DMS79 treated with DMSO at 0.1 percent for 48 hours (cell line): ENCODE data around the gene LRRC46.

Experiments
- DNase-seq: peaks from one replicate; lab custom pipeline; 2025; lab: John Stamatoyannopoulos, UW

The LRRC46 gene

GRCh38 chr17:47831003-47831933 is at the start of gene LRRC46, which contains the start of gene MRPL10:
Gene LRRC46 (plus strand): TSS chr17:47831670. CDS start chr17:47831990, 320 bp downstream.
Gene MRPL10 (minus strand): TSS chr17:47831541. CDS start chr17:47831511, 30 bp downstream.
- peak; percentile 93 for DNase-seq

- DNase-seq = no peak
These were observed 45.8 kb upstream of the LRRC46 start for GRCh38 chr17:47785538-47786123.

GRCh38 chr17:47789611-47790561 is 41.6 kb upstream of the LRRC46 start:
- DNase-seq = peak; percentile 52

GRCh38 chr17:47791025-47791424 is 40.4 kb upstream of the LRRC46 start:
- no peak for DNase-seq

GRCh38 chr17:47792457-47792856 is 39.0 kb upstream of the LRRC46 start:
- DNase-seq = no peak

GRCh38 chr17:47792979-47793378 is 38.5 kb upstream of the LRRC46 start:
- DNase-seq = no peak

- no peak for DNase-seq
These were observed 33.7 kb upstream of the LRRC46 start for GRCh38 chr17:47797797-47798196.

- DNase-seq = no peak
These were observed 30.8 kb upstream of the LRRC46 start for GRCh38 chr17:47800686-47801085.

- DNase-seq = no peak
These were observed 30.2 kb upstream of the LRRC46 start for GRCh38 chr17:47801176-47801765.

GRCh38 chr17:47801906-47802305 is 29.6 kb upstream of the LRRC46 start:
- DNase-seq = no peak

GRCh38 chr17:47802341-47803022 is 29.0 kb upstream of the LRRC46 start:
- DNase-seq = peak; percentile 37

GRCh38 chr17:47803201-47803600 is 28.3 kb upstream of the LRRC46 start:
- no peak for DNase-seq

GRCh38 chr17:47803751-47804150 is 27.7 kb upstream of the LRRC46 start:
- no peak for DNase-seq

- DNase-seq = no peak
These were observed 27.0 kb upstream of the LRRC46 start for GRCh38 chr17:47804461-47804860.

GRCh38 chr17:47806026-47806912 is 25.2 kb upstream of the LRRC46 start:
- DNase-seq = no peak

GRCh38 chr17:47806913-47807255 is 24.6 kb upstream of the LRRC46 start:
- DNase-seq = no peak

- DNase-seq = no peak
These were observed 24.0 kb upstream of the LRRC46 start for GRCh38 chr17:47807421-47807820.

- DNase-seq = no peak
These were observed 23.2 kb upstream of the LRRC46 start for GRCh38 chr17:47808036-47808829.

- DNase-seq = no peak
These were observed 22.5 kb upstream of the LRRC46 start for GRCh38 chr17:47808830-47809480.
